Activated B cell treated with CpG ODN at 0.5 μM for 24 hours (primary cell): ENCODE measurements around the gene MYO5C. TPM values are rescaled to one million over a fixed set of nuclear protein-coding genes. Genes with fewer than 3 reads are reported as not detected.

Experiments used
- ATAC-seq: fragments of 200-7000 bp; cut with Tn5 transposase; one replicate; pipeline ENCODE4 v1.10.0; 2021; ENCODE audit warnings: low read depth, mild to moderate bottlenecking, moderate library complexity
- CTCF ChIA-PET: fragments of 350-600 bp; sonication (Branson Sonifier 250); formaldehyde crosslinking; loops from one replicate; lab custom pipeline; 2021; ENCODE audit warnings: antibody characterized with exemption; lab: Charles Lee
- POLR2A ChIA-PET: fragments of 350-600 bp; sonication (Branson Sonifier 250); formaldehyde crosslinking; loops from one replicate; lab custom pipeline; 2021; ENCODE audit warnings: antibody characterized with exemption; lab: Charles Lee
- DNase-seq: peaks from one replicate; pipeline ENCODE4 v3.0.0; 2022
- H3K27ac Mint-ChIP-seq: one replicate; pipeline ENCODE4 v1.8.0; 2020; ENCODE audit warnings: mixed read lengths
- H3K27me3 Mint-ChIP-seq: one replicate; pipeline ENCODE4 v1.8.0; 2021; ENCODE audit warnings: mixed read lengths
- H3K36me3 Mint-ChIP-seq: one replicate; pipeline ENCODE4 v1.8.0; 2021; ENCODE audit warnings: low read depth, mixed read lengths
- H3K4me1 Mint-ChIP-seq: one replicate; pipeline ENCODE4 v1.8.0; 2021; ENCODE audit warnings: mixed read lengths
- H3K4me3 Mint-ChIP-seq: one replicate; pipeline ENCODE4 v1.8.0; 2020; ENCODE audit warnings: mild to moderate bottlenecking, mixed read lengths
- H3K9me3 Mint-ChIP-seq: one replicate; pipeline ENCODE4 v1.8.0; 2020; ENCODE audit warnings: mixed read lengths
- CTCF ChIP-seq: fragments of 200-600 bp; IDR thresholded peaks from one replicate; pipeline ENCODE4 v1.8.0; 2022; ENCODE audit warnings: antibody characterized with exemption, mild to moderate bottlenecking
- intact Hi-C: fragments of 100-400 bp; cut with micrococcal nuclease; formaldehyde crosslinking; loops from one replicate; pipeline ENCODE4 v1.15.1; 2024
- total RNA-seq: library from RNA; stranded (reverse); gene quantifications from 2 replicates; pipeline ENCODE4 v1.2.3, GENCODE V29; 2022

MYO5C gene
- total RNA-seq, 1 donor from 2014 or later, result 3.3 TPM

DNA sequence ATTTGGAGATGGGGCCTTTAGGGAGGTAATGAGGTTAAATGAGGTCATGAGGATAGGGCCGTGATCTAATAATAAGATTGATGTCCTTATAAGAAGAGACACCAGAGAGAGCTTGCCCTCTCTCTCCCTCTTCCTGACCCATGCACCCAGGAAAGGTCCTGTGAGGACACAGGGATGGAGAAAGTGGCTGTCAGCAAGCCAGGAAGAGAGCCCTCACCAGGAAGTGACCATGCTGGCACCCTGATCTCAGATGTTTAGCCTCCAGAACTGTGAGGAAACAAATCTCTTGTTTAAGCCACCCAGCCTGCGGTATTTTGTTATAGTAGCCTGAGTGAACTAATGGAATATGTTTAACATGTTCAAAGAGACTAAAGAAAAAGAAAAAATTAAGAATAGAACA is 89.2 kb downstream of the MYO5C start:
- DNase-seq (no peak), ATAC-seq (no peak)
- ChIA-PET CTCF (no interaction called here), POLR2A (no interaction called here)
- intact Hi-C loops, result loop anchor here (5.0 kb wide), 1 partner anchor 149 kb away; no protein-coding TSS in a partner anchor
- TF ChIP-seq CTCF, result no peak
- Mint-ChIP-seq H3K27ac (no peak overlapping the region), H3K27me3 (no peaks in the 10 kb centered on the region), H3K9me3 (no peaks in the 10 kb centered on the region), H3K36me3 (peaks cover 14% of the 10 kb centered on the region), H3K4me3 (no peak overlapping the region), H3K4me1 (no peaks in the 10 kb centered on the region)

- H3K4me3 Mint-ChIP-seq, result no peak overlapping the region
- CTCF ChIA-PET, result no interaction called here
- DNase-seq, result no peak
- POLR2A ChIA-PET, result no interaction called here
- H3K27ac Mint-ChIP-seq, result no peak overlapping the region
- H3K36me3 Mint-ChIP-seq, result peaks cover 14% of the 10 kb centered on the region
- no peaks in the 10 kb centered on the region for H3K27me3 Mint-ChIP-seq
- no peak for TF ChIP-seq CTCF
- ATAC-seq, result no peak
- H3K4me1 Mint-ChIP-seq, result no peaks in the 10 kb centered on the region
- intact Hi-C loops, result loop anchor here (5.0 kb wide), 1 partner anchor 147 kb away; no protein-coding TSS in a partner anchor
- no peaks in the 10 kb centered on the region for H3K9me3 Mint-ChIP-seq
Measured at GRCh38 chr15:52204657-52205056, 90.9 kb downstream of the MYO5C start.

DNA sequence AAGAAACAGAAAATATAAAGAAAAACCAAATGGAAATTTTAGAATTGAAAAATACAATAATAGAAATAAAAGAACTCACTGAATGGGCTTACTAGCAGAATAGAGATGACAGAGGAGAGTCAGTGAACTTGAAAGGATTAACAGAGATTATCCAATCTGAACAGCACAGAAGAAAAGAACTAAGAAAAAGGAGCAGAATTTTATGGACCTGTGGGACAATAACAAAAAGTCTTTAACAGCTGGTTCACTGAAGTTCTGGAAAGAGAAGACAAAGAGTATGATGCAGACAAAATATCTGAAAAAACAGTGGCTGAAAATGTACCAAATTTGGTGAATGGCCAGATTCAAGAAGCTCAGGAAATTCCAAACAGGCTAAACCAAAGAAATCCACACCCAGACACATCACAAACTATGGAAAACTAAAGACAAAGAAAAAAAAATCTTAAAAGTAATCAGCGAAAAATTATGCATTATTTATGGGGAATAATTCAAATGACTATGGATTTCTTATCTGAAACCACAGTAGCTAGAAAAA is 94.7 kb downstream of the MYO5C start:
- ChIA-PET POLR2A (no interaction called here), CTCF (no interaction called here)
- no peak for TF ChIP-seq CTCF
- no peaks in the 10 kb centered on the region for H3K9me3 Mint-ChIP-seq
- peaks cover 14% of the 10 kb centered on the region for H3K36me3 Mint-ChIP-seq
- ATAC-seq (no peak), DNase-seq (no peak)
- H3K27ac Mint-ChIP-seq, result no peak overlapping the region
- H3K4me3 Mint-ChIP-seq, result no peak overlapping the region
- H3K4me1 Mint-ChIP-seq, result no peaks in the 10 kb centered on the region
- H3K27me3 Mint-ChIP-seq, result no peaks in the 10 kb centered on the region
- intact Hi-C loops, result no loop called here

- no peak for TF ChIP-seq CTCF
- no peaks in the 10 kb centered on the region for H3K4me1 Mint-ChIP-seq
- ATAC-seq (no peak), DNase-seq (no peak)
- intact Hi-C loops, result no loop called here
- no peaks in the 10 kb centered on the region for H3K9me3 Mint-ChIP-seq
- ChIA-PET CTCF (no interaction called here), POLR2A (no interaction called here)
- no peaks in the 10 kb centered on the region for H3K27me3 Mint-ChIP-seq
- no peak overlapping the region for H3K27ac Mint-ChIP-seq
- H3K36me3 Mint-ChIP-seq, result peaks cover 3% of the 10 kb centered on the region
- no peak overlapping the region for H3K4me3 Mint-ChIP-seq
Measured at GRCh38 chr15:52199271-52199670, 96.3 kb downstream of the MYO5C start.

DNA sequence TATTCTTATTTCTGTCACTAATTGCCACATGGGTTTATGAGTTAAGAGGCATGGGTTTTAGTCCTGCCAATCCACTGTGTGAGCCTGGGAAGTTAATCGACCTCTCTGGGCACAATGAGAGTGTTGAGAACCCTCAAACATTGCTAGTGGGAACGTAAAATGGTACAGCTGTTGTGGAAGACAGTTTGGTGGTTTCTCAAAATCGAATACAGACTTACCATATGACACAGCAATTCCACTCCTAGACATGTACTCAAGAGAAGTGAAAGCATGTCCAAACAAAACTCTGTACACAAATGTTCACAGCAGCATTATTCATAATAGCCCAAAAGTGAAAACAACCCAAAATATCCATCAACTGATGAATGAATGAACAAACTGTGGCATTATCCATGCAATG is 98.7 kb downstream of the MYO5C start:
- Mint-ChIP-seq H3K4me3 (no peak overlapping the region), H3K4me1 (no peaks in the 10 kb centered on the region), H3K27me3 (no peaks in the 10 kb centered on the region), H3K27ac (no peak overlapping the region), H3K9me3 (no peaks in the 10 kb centered on the region), H3K36me3 (no peaks in the 10 kb centered on the region)
- ChIA-PET CTCF (no interaction called here), POLR2A (no interaction called here)
- DNase-seq (no peak), ATAC-seq (no peak)
- intact Hi-C loops, result no loop called here
- TF ChIP-seq CTCF, result no peak
